HCT116 (cell line): Measurements from ENCODE around the gene CTXND1. TPM values are rescaled to one million over a fixed set of nuclear protein-coding genes. Genes with fewer than 3 reads are reported as not detected.

ENCODE experiments used
- ATAC-seq: fragments of 200-7000 bp; cut with Tn5 transposase; 2 replicates; pipeline ENCODE4 v1.9.1; 2020; ENCODE audit warnings: mild to moderate bottlenecking, moderate library complexity
- BruUV-seq: library from RNA; stranded (reverse); fragments of 400-500 nt; replicated peaks from 2 replicates; lab custom pipeline; 2021; lab: Mats Ljungman, UMichigan
- CTCF ChIA-PET: fragments of 300-600 bp; sonication (Branson Sonifier 250); formaldehyde crosslinking; loops from one replicate; lab custom pipeline; 2021; ENCODE audit warnings: antibody characterized with exemption; lab: Charles Lee
- POLR2A ChIA-PET: fragments of 300-600, 350-600 bp; sonication (Branson Sonifier 250); formaldehyde crosslinking; loops from one replicate; lab custom pipeline; 2021; ENCODE audit warnings: antibody characterized with exemption; lab: Charles Lee
- RAD21 ChIA-PET, 2 experiments: fragments of 300-600 bp; sonication (Branson Sonifier 250); formaldehyde crosslinking; loops; one replicate each; lab custom pipeline; 2023; ENCODE audit warnings: low total read pairs in 2 of 2; ENCODE audit not compliant: uncharacterized antibody in 2 of 2, unreplicated experiment in 2 of 2, low non-redundant PET in 1 of 2; lab: Charles Lee
- DNase-seq: peaks from one replicate; pipeline ENCODE4 v3.0.0-alpha.2; 2010; ENCODE audit warnings: low read depth, low spot score
- H2AFZ ChIP-seq: fragments of 200-600 bp; shearing (Covaris generic), sonication (generic); 2 replicates; pipeline ENCODE4 v1.6.1; 2017; ENCODE audit warnings: low read depth, mixed run types, mixed read lengths, antibody characterized with exemption, low read length; ENCODE audit not compliant: poor library complexity, severe bottlenecking
- H3K27ac ChIP-seq: 2 replicates; pipeline ENCODE4 v1.5.1; 2012; ENCODE audit warnings: low read depth, low read length
- H3K27me3 ChIP-seq: fragments of 200-600 bp; sonication (generic); 2 replicates; pipeline ENCODE4 v1.6.1; 2016; ENCODE audit warnings: mixed run types, low read length, mixed read lengths; ENCODE audit not compliant: insufficient read depth
- H3K36me3 ChIP-seq, 2 experiments: fragments of 200-500 bp in 1 of 2; fragments of 200-600 bp in 1 of 2; sonication (Bioruptor generic) in 1 of 2; sonication (generic) in 1 of 2; 2 replicates each; pipeline versions ENCODE4 v1.5.1 to v1.6.1; 2014 to 2016; ENCODE audit warnings: low read length in 2 of 2, inconsistent platforms in 1 of 2, mixed read lengths in 1 of 2, mixed run types in 1 of 2; ENCODE audit not compliant: insufficient read depth in 2 of 2, control insufficient read depth in 1 of 2
- H3K4me1 ChIP-seq, 2 experiments: fragments of 200-600 bp in 1 of 2; sonication (generic) in 1 of 2; 2 replicates each; pipeline versions ENCODE4 v1.5.1 to v1.6.1; 2012 to 2017; ENCODE audit warnings: low read length in 2 of 2, inconsistent platforms in 1 of 2, mild to moderate bottlenecking in 1 of 2, mixed read lengths in 1 of 2, mixed run types in 1 of 2, moderate library complexity in 1 of 2; ENCODE audit not compliant: insufficient read depth in 2 of 2, control insufficient read depth in 1 of 2
- H3K4me2 ChIP-seq: fragments of 200-600 bp; sonication (generic); 2 replicates; pipeline ENCODE4 v1.6.1; 2017; ENCODE audit warnings: mixed run types, low read length, mixed read lengths
- H3K4me3 ChIP-seq, 2 experiments: fragments of 200-600 bp in 1 of 2; sonication (generic) in 1 of 2; replicated peaks in 1 of 2; 2 replicates each; pipeline ENCODE4 v1.5.1; 2011 to 2016; ENCODE audit warnings: low read length in 2 of 2, control low read depth in 1 of 2, low read depth in 1 of 2, mild to moderate bottlenecking in 1 of 2, mixed read lengths in 1 of 2, mixed run types in 1 of 2
- H3K79me2 ChIP-seq: fragments of 200-600 bp; sonication (generic); 2 replicates; pipeline ENCODE4 v1.6.1; 2017; ENCODE audit warnings: mild to moderate bottlenecking, mixed run types, low read length, moderate library complexity, mixed read lengths; ENCODE audit not compliant: insufficient read depth
- H3K9ac ChIP-seq: fragments of 200-600 bp; sonication (generic); 2 replicates; pipeline ENCODE4 v1.6.1; 2016; ENCODE audit warnings: low read length, mixed read lengths
- H3K9me2 ChIP-seq: fragments of 200-600 bp; sonication (generic), shearing (Covaris generic); 2 replicates; pipeline ENCODE4 v1.6.1; 2017; ENCODE audit warnings: mixed run types, mild to moderate bottlenecking, moderate library complexity; ENCODE audit not compliant: insufficient read depth
- H3K9me3 ChIP-seq, 2 experiments: fragments of 200-500 bp in 1 of 2; fragments of 200-600 bp in 1 of 2; sonication (Bioruptor generic) in 1 of 2; sonication (generic) in 1 of 2; 2 replicates each; pipeline ENCODE4 v1.6.1; 2014 to 2017; ENCODE audit warnings: low read length in 2 of 2, mixed read lengths in 2 of 2, inconsistent platforms in 1 of 2, low read depth in 1 of 2, mild to moderate bottlenecking in 1 of 2, mixed run types in 1 of 2, moderate library complexity in 1 of 2; ENCODE audit not compliant: control insufficient read depth in 1 of 2, insufficient read depth in 1 of 2
- H4K20me1 ChIP-seq: fragments of 200-600 bp; sonication (generic), shearing (Covaris generic); 2 replicates; pipeline ENCODE4 v1.6.1; 2017; ENCODE audit warnings: mixed run types, mild to moderate bottlenecking, moderate library complexity; ENCODE audit not compliant: insufficient read depth
- CBX3 ChIP-seq: IDR thresholded peaks from 2 replicates; pipeline ENCODE4 v1.6.1; 2012; ENCODE audit warnings: low read depth
- CEBPB ChIP-seq: IDR thresholded peaks from 2 replicates; pipeline ENCODE4 v1.6.1; 2012; ENCODE audit warnings: low read depth
- EGR1 ChIP-seq: IDR thresholded peaks from 2 replicates; pipeline ENCODE4 v1.6.1; 2012; ENCODE audit warnings: low read depth
- ELF1 ChIP-seq: IDR thresholded peaks from 2 replicates; pipeline ENCODE4 v1.6.1; 2012; ENCODE audit warnings: low read depth, borderline replicate concordance
- EZH2 ChIP-seq: fragments of 200-600 bp; sonication (generic); IDR thresholded peaks from 2 replicates; pipeline ENCODE4 v1.6.1; 2017; ENCODE audit warnings: antibody characterized with exemption, mixed run types
- EZH2phosphoT487 ChIP-seq: fragments of 200-600 bp; IDR thresholded peaks from 2 replicates; pipeline ENCODE4 v1.6.1; 2018; ENCODE audit warnings: antibody characterized with exemption, borderline replicate concordance
- FOSL1 ChIP-seq: IDR thresholded peaks from 2 replicates; pipeline ENCODE4 v1.6.1; 2012; ENCODE audit warnings: low read depth
- JUND ChIP-seq: IDR thresholded peaks from 2 replicates; pipeline ENCODE4 v1.6.1; 2012
- POLR2A ChIP-seq: IDR thresholded peaks from 2 replicates; pipeline ENCODE4 v1.7.0; 2011; ENCODE audit warnings: borderline replicate concordance; ENCODE audit not compliant: insufficient read depth, insufficient read length; ENCODE audit errors: extremely low read depth
- POLR2AphosphoS5 ChIP-seq: IDR thresholded peaks from 2 replicates; pipeline ENCODE4 v1.6.1; 2011; ENCODE audit warnings: mild to moderate bottlenecking, low read depth, low read length, moderate library complexity
- RAD21 ChIP-seq: IDR thresholded peaks from 2 replicates; pipeline ENCODE4 v1.6.1; 2012; ENCODE audit warnings: low read depth, mild to moderate bottlenecking
- SP1 ChIP-seq: IDR thresholded peaks from 2 replicates; pipeline ENCODE4 v1.6.1; 2012; ENCODE audit warnings: low read depth
- SRF ChIP-seq: IDR thresholded peaks from 2 replicates; pipeline ENCODE4 v1.6.1; 2012; ENCODE audit warnings: low read depth
- YY1 ChIP-seq: IDR thresholded peaks from 2 replicates; pipeline ENCODE4 v1.6.1; 2011; ENCODE audit warnings: low read length, low read depth, moderate library complexity, mild to moderate bottlenecking; ENCODE audit not compliant: insufficient replicate concordance; ENCODE audit errors: extremely low read depth
- ZFX ChIP-seq: fragments of 450-650 bp; IDR thresholded peaks from 2 replicates; pipeline ENCODE4 v1.6.1; 2017
- intact Hi-C: fragments of 100-400 bp; cut with micrococcal nuclease; formaldehyde crosslinking; loops from 2 replicates; pipeline ENCODE4 v1.10.0; 2022
- total RNA-seq: library from RNA; stranded (reverse); gene quantifications from one replicate; pipeline ENCODE4 v1.2.1, GENCODE V29; 2021; ENCODE audit not compliant: unreplicated experiment
- TF ChIP-seq, protein P1 (sequence below): IDR thresholded peaks from 2 replicates; pipeline ENCODE4 v1.6.1; 2012
- TF ChIP-seq, protein P2 (sequence below): IDR thresholded peaks from 2 replicates; pipeline ENCODE4 v1.6.1; 2011; ENCODE audit warnings: mild to moderate bottlenecking, low read length, moderate library complexity; ENCODE audit not compliant: insufficient replicate concordance; ENCODE audit errors: extremely low read depth
- TF ChIP-seq, protein P3 (sequence below): IDR thresholded peaks from 2 replicates; pipeline ENCODE4 v1.6.1; 2012; ENCODE audit warnings: low read depth
- TF ChIP-seq, protein P4 (sequence below), 3 experiments: fragments of 200-600 bp in 1 of 3; sonication (generic) in 1 of 3; IDR thresholded peaks in 2 of 3; conservative IDR thresholded peaks in 1 of 3; 2 replicates each; pipeline ENCODE4 v1.5.1; 2012 to 2017; ENCODE audit warnings: low read depth in 2 of 3, low read length in 2 of 3, antibody characterized with exemption in 1 of 3, borderline replicate concordance in 1 of 3, control low read depth in 1 of 3, mild to moderate bottlenecking in 1 of 3, mixed read lengths in 1 of 3, mixed run types in 1 of 3, moderate library complexity in 1 of 3; ENCODE audit not compliant: insufficient read depth in 1 of 3
- TF ChIP-seq, protein P5 (sequence below): IDR thresholded peaks from 2 replicates; pipeline ENCODE4 v1.6.1; 2012

Gene CTXND1
- total RNA-seq, 1 experiment from 2014 or later, result not detected

DNA sequence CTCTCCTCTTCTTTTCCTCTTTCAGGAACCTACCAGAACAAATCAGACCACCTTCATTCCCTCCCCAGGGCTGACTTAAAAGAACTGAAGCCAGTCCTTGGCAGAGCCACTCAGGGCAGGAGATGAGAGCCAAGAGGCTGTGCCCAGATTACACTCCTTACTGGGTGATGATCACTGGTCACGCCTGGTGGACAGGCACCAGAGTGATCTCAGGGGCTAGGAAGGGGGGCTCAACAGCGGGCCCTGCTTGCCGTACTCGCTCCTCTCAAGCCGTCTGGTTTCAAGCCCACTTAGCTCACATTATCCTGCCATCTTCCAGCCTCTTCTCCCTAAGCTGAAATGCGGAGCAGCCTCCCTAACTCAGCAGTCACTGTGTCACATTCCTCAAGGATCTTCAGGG lies 100.9 kb downstream of the CTXND1 start:
- H3K36me3 ChIP-seq, result no peaks in the 10 kb centered on the region
- RAD21 ChIA-PET, result no interaction called here
- H4K20me1 ChIP-seq, result no peaks in the 10 kb centered on the region
- ATAC-seq, result no peak
- BruUV-seq, result no TSS peak
- CTCF ChIA-PET, result no interaction called here
- POLR2A ChIA-PET, result no interaction called here
- no peak overlapping the region for H3K27ac ChIP-seq
- H3K4me1 ChIP-seq, result peaks cover 12 to 25% of the 10 kb centered on the region in 2 experiments; a peak in 3 of 4 replicates
- H3K4me3 ChIP-seq, result no peak overlapping the region
- H2AFZ ChIP-seq, result no peak overlapping the region
- TF ChIP-seq RAD21, result no peak
- TF ChIP-seq EGR1, result no peak
- TF ChIP-seq, protein P1, sequence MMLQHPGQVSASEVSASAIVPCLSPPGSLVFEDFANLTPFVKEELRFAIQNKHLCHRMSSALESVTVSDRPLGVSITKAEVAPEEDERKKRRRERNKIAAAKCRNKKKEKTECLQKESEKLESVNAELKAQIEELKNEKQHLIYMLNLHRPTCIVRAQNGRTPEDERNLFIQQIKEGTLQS, result no peak
- no peak for TF ChIP-seq JUND
- no peak for TF ChIP-seq SRF
- no peak for TF ChIP-seq YY1
- TF ChIP-seq, protein P2, sequence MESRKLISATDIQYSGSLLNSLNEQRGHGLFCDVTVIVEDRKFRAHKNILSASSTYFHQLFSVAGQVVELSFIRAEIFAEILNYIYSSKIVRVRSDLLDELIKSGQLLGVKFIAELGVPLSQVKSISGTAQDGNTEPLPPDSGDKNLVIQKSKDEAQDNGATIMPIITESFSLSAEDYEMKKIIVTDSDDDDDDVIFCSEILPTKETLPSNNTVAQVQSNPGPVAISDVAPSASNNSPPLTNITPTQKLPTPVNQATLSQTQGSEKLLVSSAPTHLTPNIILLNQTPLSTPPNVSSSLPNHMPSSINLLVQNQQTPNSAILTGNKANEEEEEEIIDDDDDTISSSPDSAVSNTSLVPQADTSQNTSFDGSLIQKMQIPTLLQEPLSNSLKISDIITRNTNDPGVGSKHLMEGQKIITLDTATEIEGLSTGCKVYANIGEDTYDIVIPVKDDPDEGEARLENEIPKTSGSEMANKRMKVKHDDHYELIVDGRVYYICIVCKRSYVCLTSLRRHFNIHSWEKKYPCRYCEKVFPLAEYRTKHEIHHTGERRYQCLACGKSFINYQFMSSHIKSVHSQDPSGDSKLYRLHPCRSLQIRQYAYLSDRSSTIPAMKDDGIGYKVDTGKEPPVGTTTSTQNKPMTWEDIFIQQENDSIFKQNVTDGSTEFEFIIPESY, result no peak
- no peak for TF ChIP-seq SP1
- TF ChIP-seq, protein P3, sequence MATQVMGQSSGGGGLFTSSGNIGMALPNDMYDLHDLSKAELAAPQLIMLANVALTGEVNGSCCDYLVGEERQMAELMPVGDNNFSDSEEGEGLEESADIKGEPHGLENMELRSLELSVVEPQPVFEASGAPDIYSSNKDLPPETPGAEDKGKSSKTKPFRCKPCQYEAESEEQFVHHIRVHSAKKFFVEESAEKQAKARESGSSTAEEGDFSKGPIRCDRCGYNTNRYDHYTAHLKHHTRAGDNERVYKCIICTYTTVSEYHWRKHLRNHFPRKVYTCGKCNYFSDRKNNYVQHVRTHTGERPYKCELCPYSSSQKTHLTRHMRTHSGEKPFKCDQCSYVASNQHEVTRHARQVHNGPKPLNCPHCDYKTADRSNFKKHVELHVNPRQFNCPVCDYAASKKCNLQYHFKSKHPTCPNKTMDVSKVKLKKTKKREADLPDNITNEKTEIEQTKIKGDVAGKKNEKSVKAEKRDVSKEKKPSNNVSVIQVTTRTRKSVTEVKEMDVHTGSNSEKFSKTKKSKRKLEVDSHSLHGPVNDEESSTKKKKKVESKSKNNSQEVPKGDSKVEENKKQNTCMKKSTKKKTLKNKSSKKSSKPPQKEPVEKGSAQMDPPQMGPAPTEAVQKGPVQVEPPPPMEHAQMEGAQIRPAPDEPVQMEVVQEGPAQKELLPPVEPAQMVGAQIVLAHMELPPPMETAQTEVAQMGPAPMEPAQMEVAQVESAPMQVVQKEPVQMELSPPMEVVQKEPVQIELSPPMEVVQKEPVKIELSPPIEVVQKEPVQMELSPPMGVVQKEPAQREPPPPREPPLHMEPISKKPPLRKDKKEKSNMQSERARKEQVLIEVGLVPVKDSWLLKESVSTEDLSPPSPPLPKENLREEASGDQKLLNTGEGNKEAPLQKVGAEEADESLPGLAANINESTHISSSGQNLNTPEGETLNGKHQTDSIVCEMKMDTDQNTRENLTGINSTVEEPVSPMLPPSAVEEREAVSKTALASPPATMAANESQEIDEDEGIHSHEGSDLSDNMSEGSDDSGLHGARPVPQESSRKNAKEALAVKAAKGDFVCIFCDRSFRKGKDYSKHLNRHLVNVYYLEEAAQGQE, result no peak
- TF ChIP-seq POLR2A, result no peak
- no peak for TF ChIP-seq ELF1
- no peak for TF ChIP-seq EZH2phosphoT487
- TF ChIP-seq POLR2AphosphoS5, result no peak
- TF ChIP-seq EZH2, result no peak
- no peak for TF ChIP-seq CEBPB
- TF ChIP-seq FOSL1, result no peak
- no peak for TF ChIP-seq ZFX
- TF ChIP-seq CBX3, result no peak
- TF ChIP-seq, protein P4, sequence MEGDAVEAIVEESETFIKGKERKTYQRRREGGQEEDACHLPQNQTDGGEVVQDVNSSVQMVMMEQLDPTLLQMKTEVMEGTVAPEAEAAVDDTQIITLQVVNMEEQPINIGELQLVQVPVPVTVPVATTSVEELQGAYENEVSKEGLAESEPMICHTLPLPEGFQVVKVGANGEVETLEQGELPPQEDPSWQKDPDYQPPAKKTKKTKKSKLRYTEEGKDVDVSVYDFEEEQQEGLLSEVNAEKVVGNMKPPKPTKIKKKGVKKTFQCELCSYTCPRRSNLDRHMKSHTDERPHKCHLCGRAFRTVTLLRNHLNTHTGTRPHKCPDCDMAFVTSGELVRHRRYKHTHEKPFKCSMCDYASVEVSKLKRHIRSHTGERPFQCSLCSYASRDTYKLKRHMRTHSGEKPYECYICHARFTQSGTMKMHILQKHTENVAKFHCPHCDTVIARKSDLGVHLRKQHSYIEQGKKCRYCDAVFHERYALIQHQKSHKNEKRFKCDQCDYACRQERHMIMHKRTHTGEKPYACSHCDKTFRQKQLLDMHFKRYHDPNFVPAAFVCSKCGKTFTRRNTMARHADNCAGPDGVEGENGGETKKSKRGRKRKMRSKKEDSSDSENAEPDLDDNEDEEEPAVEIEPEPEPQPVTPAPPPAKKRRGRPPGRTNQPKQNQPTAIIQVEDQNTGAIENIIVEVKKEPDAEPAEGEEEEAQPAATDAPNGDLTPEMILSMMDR (IDR thresholded peaks at IDR 0.05 in 2 of 3, conservative IDR thresholded peaks at IDR 0.05 in 1 of 3; ENCODE audit: borderline replicate concordance in 1 of 3, insufficient read depth in 1 of 3, low read depth in 2 of 3, low read length in 2 of 3), result no peak
- TF ChIP-seq, protein P5, sequence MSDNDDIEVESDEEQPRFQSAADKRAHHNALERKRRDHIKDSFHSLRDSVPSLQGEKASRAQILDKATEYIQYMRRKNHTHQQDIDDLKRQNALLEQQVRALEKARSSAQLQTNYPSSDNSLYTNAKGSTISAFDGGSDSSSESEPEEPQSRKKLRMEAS, result no peak
- TF ChIP-seq, all 23 proteins: peak for 0
- intact Hi-C loops, result loop anchor here (5.0 kb wide), 1 partner anchor 79 kb away; no protein-coding TSS in a partner anchor
- Histone ChIP-seq H3K9me3 (no peaks in the 10 kb centered on the region), H3K4me2 (no peak overlapping the region), H3K27me3 (no peaks in the 10 kb centered on the region), H3K9me2 (no peaks in the 10 kb centered on the region), H3K9ac (no peak overlapping the region), H3K79me2 (no peaks in the 10 kb centered on the region)
- no peak for DNase-seq
